Stomach (tissue), 19 donors: ENCODE measurements around the gene PSIP1. TPM values are rescaled to one million over a fixed set of nuclear protein-coding genes. Genes with fewer than 3 reads are reported as not detected.

ENCODE experiments used
- DNase-seq, 2 donors: peaks; one replicate each; pipeline versions ENCODE4 v3.0.0 to v3.0.0-alpha.2; 2013 to 2019
- H3K27ac ChIP-seq, 5 donors: fragments of 200-600 bp in 4 of 5; sonication (generic) in 4 of 5; one replicate each; pipeline ENCODE4 v1.5.1; 2013 to 2019; ENCODE audit warnings: mild to moderate bottlenecking in 1 of 5, moderate library complexity in 1 of 5
- H3K27me3 ChIP-seq, 3 donors: fragments of 200-600 bp; sonication (generic); one replicate each; pipeline ENCODE4 v1.5.1; 2017 to 2019; ENCODE audit warnings: mixed run types in 1 of 3
- H3K36me3 ChIP-seq, 4 donors: fragments of 200-600 bp; sonication (generic); 1 replicate in 3 of 4; 2 replicates in 1 of 4; pipeline ENCODE4 v1.5.1; 2016 to 2019
- H3K4me1 ChIP-seq, 4 donors: fragments of 200-600 bp; sonication (generic); one replicate each; pipeline ENCODE4 v1.5.1; 2016 to 2019
- H3K4me3 ChIP-seq, 4 donors: fragments of 200-600 bp; sonication (generic) in 3 of 4; one replicate each; pipeline ENCODE4 v1.5.1; 2016 to 2019; ENCODE audit warnings: mild to moderate bottlenecking in 1 of 4
- H3K9me3 ChIP-seq, 4 donors: fragments of 200-600 bp; sonication (generic); one replicate each; pipeline ENCODE4 v1.5.1; 2016 to 2019
- CTCF ChIP-seq, 7 experiments: fragments of 450-650 bp in 4 of 7; fragments of 200-600 bp in 3 of 7; sonication (generic) in 3 of 7; IDR thresholded peaks; one replicate each; pipeline ENCODE4 v1.5.1; 2016 to 2019; ENCODE audit warnings: antibody characterized with exemption in 7 of 7, control low read depth in 2 of 7, mild to moderate bottlenecking in 1 of 7
- EP300 ChIP-seq: sonication (generic); formaldehyde crosslinking; IDR thresholded peaks from one replicate; pipeline ENCODE4 v1.6.1; 2017; ENCODE audit warnings: antibody characterized with exemption
- POLR2A ChIP-seq, 4 donors: fragments of 450-650 bp; IDR thresholded peaks; one replicate each; pipeline ENCODE4 v1.6.1; 2016; ENCODE audit warnings: antibody characterized with exemption in 4 of 4, control low read depth in 2 of 4, mild to moderate bottlenecking in 1 of 4, moderate library complexity in 1 of 4
- POLR2AphosphoS5 ChIP-seq, 3 donors: sonication (generic); formaldehyde crosslinking; IDR thresholded peaks; one replicate each; pipeline ENCODE4 v1.6.1; 2016; ENCODE audit warnings: antibody characterized with exemption in 3 of 3
- WGBS, 5 donors: extraction: QIAGEN DNeasy Blood & Tissue Kit in 3 of 5; methylation state at CpG; one replicate each; pipeline versions ENCODE4 v1.1.5 to v1.1.7; 2013 to 2018; 5-methylcytosine and 5-hydroxymethylcytosine counted together
- intact Hi-C: fragments of 100-400 bp; cut with DNase I; formaldehyde crosslinking; loops from one replicate; pipeline ENCODE4 v1.15.1; 2023; ENCODE audit warnings: low total_unique reads
- long read RNA-seq, 10 donors: transcript quantifications; one replicate each; lab custom pipeline, GENCODE V29; 2026
- polyA plus RNA-seq, 3 donors: library from polyadenylated mRNA; stranded (reverse); fragments of 200-250 nt; gene quantifications; one replicate each; pipeline ENCODE4 v1.2.3, GENCODE V29; 2013
- total RNA-seq, 5 donors: library from RNA; depleted of rRNA; stranded (reverse); fragments of >200 nt; gene quantifications; one replicate each; pipeline versions ENCODE4 v1.1.0 to v1.2.3, GENCODE V29; 2014 to 2016
- donor health status: healthy with polysubstance abuse.
- donor health status: Bipolar disorder and iron deficiency.
- donor health status: healthy.

PSIP1 gene
- total RNA-seq (10 to 100 TPM in 4 of 5 donors, 1 to 10 TPM in 1; 6.4 to 90.1 (median 61.9) TPM), polyA plus RNA-seq (10 to 100 TPM; 21.4 to 25.1 (median 23.1) TPM)
- long read RNA-seq, donor 1, partial matches to known transcripts = 0 of 2 reads
- long read RNA-seq, donor 1, other reads (novel, unspliced or antisense) = 0 of 2 reads
- long read RNA-seq, donor 2, partial matches to known transcripts = 0 of 1 reads
- long read RNA-seq, donor 2, other reads (novel, unspliced or antisense) = 0 of 1 reads
- long read RNA-seq, donor 3, partial matches to known transcripts = 0 of 2 reads
- long read RNA-seq, donor 3, other reads (novel, unspliced or antisense) = 0 of 2 reads
- long read RNA-seq, donor 4 = 0 reads
- long read RNA-seq, donor 5, partial matches to known transcripts = 0 of 5 reads
- long read RNA-seq, donor 5, other reads (novel, unspliced or antisense) = 0 of 5 reads
- long read RNA-seq, donor 6, partial matches to known transcripts = 5 of 10 reads
- long read RNA-seq, donor 6, other reads (novel, unspliced or antisense) = 0 of 10 reads
- long read RNA-seq, donor 7, partial matches to known transcripts = 25 of 27 reads
- long read RNA-seq, donor 7, other reads (novel, unspliced or antisense) = 0 of 27 reads
- long read RNA-seq, donor 8, partial matches to known transcripts = 5 of 9 reads
- long read RNA-seq, donor 8, other reads (novel, unspliced or antisense) = 0 of 9 reads
- long read RNA-seq, donor 9, partial matches to known transcripts = 0 of 7 reads
- long read RNA-seq, donor 9, other reads (novel, unspliced or antisense) = 0 of 7 reads
- long read RNA-seq, donor 10, partial matches to known transcripts = 5 of 6 reads
- long read RNA-seq, donor 10, other reads (novel, unspliced or antisense) = 0 of 6 reads

GRCh38 chr9:15510789-15511575 lies at the start of gene PSIP1:
Gene PSIP1, minus strand, starts transcription at chr9:15510970. Its CDS starts 782 bp downstream, at chr9:15510188.
- H3K27ac ChIP-seq = peak within 1 kb of the TSS; percentile 89 to 96 (median 93)
- TF ChIP-seq CTCF (IDR thresholded peaks at IDR 0.05) (peak in 3 of 7 experiments; percentile 11 to 39 (median 23)), POLR2AphosphoS5 (IDR thresholded peaks at IDR 0.05) (peak; percentile 6 to 87 (median 86)), POLR2A (IDR thresholded peaks at IDR 0.05) (no peak), EP300 (no peak)
- no peaks in the 10 kb centered on the region for H3K27me3 ChIP-seq
- DNase-seq = peak; percentile 72 to 94
- H3K4me3 ChIP-seq = peak within 1 kb of the TSS; percentile 92 to 97 (median 96)
- H3K36me3 ChIP-seq = peaks cover 0 to 20% (median 15%) of the 10 kb centered on the region in 4 donors
- peaks cover 16 to 34% (median 26%) of the 10 kb centered on the region in 4 donors for H3K4me1 ChIP-seq
- WGBS, 5 donors = 0 to 1% (median 0%) methylated on average over 44 to 72 of the region's 72 CpGs
- H3K9me3 ChIP-seq = no peaks in the 10 kb centered on the region
- intact Hi-C loops = no loop called here

- H3K27ac ChIP-seq = peak overlapping the region; percentile 76 to 87 (median 86)
- no peak for DNase-seq
- no peaks in the 10 kb centered on the region for H3K27me3 ChIP-seq
- H3K4me3 ChIP-seq = peak overlapping the region; percentile 64 to 85 (median 78)
- H3K4me1 ChIP-seq = peaks cover 0 to 17% (median 15%) of the 10 kb centered on the region in 4 donors
- no peaks in the 10 kb centered on the region for H3K9me3 ChIP-seq
- TF ChIP-seq POLR2A (IDR thresholded peaks at IDR 0.05) (no peak), POLR2AphosphoS5 (IDR thresholded peaks at IDR 0.05) (no peak), EP300 (no peak)
- 0 to 4% (median 1%) methylated on average over 9 to 13 of the region's 13 CpGs for WGBS, 5 donors
- no peaks in the 10 kb centered on the region for H3K36me3 ChIP-seq
- intact Hi-C loops = no loop called here
Measured at GRCh38 chr9:15553528-15553898, 42.7 kb upstream of the PSIP1 start.

GRCh38 chr9:15552636-15553527 lies 42.1 kb upstream of the PSIP1 start, which contains the start of gene CCDC171:
Gene CCDC171, plus strand, starts transcription at chr9:15553043. Its CDS starts 11,046 bp downstream, at chr9:15564089.
- 0 to 1% (median 0%) methylated on average over 35 to 65 of the region's 65 CpGs for WGBS, 5 donors
- intact Hi-C loops = no loop called here
- no peaks in the 10 kb centered on the region for H3K36me3 ChIP-seq
- H3K4me1 ChIP-seq = peaks cover 0 to 17% (median 15%) of the 10 kb centered on the region in 4 donors
- H3K27me3 ChIP-seq = no peaks in the 10 kb centered on the region
- H3K27ac ChIP-seq = peak within 1 kb of the TSS; percentile 76 to 87 (median 86)
- no peak for TF ChIP-seq EP300
- TF ChIP-seq POLR2AphosphoS5 (IDR thresholded peaks at IDR 0.05) = peak; percentile 59 to 88 (median 70)
- TF ChIP-seq POLR2A (IDR thresholded peaks at IDR 0.05) = peak in 1 of 4 donors; percentile 17
- peak; percentile 92 to 99 for DNase-seq
- no peaks in the 10 kb centered on the region for H3K9me3 ChIP-seq
- H3K4me3 ChIP-seq = peak within 1 kb of the TSS; percentile 64 to 85 (median 78)

- intact Hi-C loops = no loop called here
- H3K4me1 ChIP-seq = peaks cover 0 to 17% (median 15%) of the 10 kb centered on the region in 4 donors
- no peaks in the 10 kb centered on the region for H3K36me3 ChIP-seq
- 90 to 99% (median 92%) methylated on average over 2 of the region's 2 CpGs for WGBS, 5 donors
- H3K4me3 ChIP-seq = no peak overlapping the region
- no peak for DNase-seq
- H3K27me3 ChIP-seq = no peaks in the 10 kb centered on the region
- no peaks in the 10 kb centered on the region for H3K9me3 ChIP-seq
- H3K27ac ChIP-seq = no peak overlapping the region
- no peak for TF ChIP-seq POLR2A (IDR thresholded peaks at IDR 0.05)
- no peak for TF ChIP-seq CTCF (IDR thresholded peaks at IDR 0.05)
- no peak for TF ChIP-seq POLR2AphosphoS5 (IDR thresholded peaks at IDR 0.05)
- TF ChIP-seq EP300 = no peak
Measured at GRCh38 chr9:15549611-15550010, 38.8 kb upstream of the PSIP1 start.
